Activated CD4-positive, alpha-beta T cell treated with anti-CD3 and anti-CD28 coated beads, Interleukin-2, Interleukin-4, amounts not matched to agents 100 ng/mL and 50 ng/mL, durations not matched to agents 16 hours and 8 hours (primary cell): ENCODE data around the gene RABGAP1L.
"Not testable (repeated sequence)": the region's sequence is repeated elsewhere in the genome, so short reads cannot be mapped to it uniquely, and the experiment has no call there.

Experiments
- DNase-seq: peaks from one replicate; pipeline ENCODE4 v3.0.0-alpha.2; 2020; ENCODE audit warnings: low spot score

RABGAP1L gene

DNA sequence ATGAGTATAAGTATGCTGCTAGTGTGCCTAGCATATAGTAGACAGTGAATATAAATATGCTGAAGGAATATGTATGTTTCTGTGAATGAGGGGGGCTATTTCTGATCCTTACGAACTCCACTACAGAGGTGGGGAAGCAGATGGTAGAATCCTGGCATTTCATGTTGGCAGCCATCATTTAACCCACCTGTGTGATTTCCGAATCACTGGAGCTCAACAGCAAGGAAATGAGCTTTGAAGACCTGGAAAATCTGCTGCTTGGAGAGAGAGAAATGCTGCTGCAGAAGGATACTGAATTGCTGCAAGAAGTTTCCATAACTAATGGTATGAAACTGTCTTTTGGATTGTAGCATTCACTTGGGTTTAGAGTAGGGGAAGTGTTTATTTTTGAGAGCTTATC, 83.5 kb downstream of the RABGAP1L start:
- no peak for DNase-seq

DNA sequence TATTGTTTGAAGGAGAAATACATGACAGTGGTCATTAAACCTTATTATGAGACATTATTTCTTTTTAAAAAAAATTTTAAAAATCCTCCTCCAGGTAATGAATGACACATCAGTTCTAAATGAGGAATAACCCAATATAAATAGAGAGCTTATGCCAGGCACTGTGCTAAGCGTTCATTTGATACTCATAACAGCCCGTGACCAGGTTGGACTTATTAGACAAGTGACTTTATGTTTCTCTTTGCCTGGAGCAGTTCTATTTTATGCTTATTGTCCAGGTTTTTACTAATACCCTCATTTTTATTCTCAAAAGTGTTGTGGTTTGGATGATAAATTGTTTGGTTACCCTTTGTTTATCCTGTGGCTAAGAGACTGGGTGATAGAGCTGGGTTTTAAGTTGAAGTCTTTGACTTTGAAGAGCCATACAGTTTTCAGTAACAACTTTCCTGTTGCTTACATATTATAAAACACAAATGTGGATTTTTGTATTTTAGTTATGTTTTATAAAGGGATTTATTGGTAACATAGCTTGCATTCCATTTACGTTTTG, 84.2 kb downstream of the RABGAP1L start:
- DNase-seq, result no peak

DNA sequence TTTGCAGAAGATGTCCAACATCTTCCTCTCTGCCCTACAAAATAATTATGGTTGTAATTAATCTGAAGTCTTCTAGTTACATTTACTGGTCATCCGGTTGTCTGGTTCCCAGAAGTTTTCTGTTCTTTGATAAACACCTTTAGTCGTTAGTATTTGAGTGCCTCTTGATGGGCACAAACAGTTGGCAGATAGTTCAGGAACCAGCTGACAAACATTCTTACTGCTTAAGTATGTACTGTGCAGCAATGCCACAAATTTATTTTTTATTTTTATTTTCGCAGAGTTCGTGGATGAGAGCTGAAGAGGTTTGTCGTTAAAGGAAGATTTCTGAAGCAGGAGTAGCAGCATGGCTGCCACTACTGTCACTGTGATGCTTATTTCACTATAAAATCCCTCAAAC, 84.7 kb downstream of the RABGAP1L start:
- no peak for DNase-seq

DNA sequence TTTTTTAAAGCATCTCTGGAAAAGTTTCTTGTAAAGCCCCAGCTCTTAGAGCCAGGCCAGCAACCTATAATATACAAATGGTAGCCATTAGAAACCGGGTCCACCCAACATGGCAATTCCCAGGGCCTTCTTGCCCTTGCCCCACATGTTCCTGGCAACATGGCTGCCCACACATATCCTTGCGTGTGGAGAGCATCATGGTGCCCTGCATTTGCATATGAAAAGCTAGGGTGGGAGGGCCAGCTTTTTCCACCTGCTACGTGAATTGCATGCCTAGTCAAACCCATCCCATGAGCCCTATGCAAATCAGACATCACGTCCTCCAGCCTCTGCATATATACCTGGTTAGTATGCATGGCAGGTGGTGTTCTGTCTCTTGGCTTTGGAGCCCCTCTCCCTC, 88.2 kb downstream of the RABGAP1L start:
- no peak for DNase-seq

DNA sequence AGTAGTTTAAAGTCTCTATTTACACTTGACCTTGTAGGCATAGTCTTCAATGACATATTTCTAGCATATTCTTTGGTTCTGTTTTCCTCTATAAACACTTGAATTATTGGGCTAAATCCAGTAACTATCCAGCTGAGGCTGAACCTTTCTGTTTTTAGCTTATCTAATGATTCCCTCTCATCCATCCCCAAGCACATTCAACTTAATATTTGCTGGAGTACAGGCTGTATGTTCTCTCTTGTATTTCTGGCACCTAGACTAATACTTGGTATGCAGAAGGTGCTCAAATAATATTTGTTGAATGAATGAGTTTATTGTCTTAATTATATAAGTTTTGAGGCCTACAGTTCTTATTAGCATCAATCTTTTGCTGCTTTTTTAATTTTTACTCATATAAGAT, 88.7 kb downstream of the RABGAP1L start:
- no peak for DNase-seq

DNA sequence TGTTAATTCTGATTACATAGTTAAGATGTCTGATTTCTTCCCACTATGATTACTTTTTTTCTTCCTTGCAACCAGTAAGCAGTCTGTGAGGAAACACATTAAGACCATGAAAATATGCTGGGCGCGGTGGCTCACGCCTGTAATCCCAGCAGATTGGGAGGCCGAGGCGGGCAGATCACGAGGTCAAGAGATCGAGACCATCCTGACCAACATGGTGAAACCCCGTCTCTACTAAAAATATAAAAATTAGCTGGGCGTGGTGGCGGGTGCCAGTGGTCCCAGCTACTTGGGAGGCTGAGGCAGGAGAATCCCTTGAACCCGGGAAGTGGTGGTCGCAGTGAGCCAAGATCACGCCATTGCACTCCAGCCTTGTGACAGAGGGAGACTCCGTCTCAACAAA, 97.1 kb downstream of the RABGAP1L start:
- not testable (repeated sequence) for DNase-seq

DNA sequence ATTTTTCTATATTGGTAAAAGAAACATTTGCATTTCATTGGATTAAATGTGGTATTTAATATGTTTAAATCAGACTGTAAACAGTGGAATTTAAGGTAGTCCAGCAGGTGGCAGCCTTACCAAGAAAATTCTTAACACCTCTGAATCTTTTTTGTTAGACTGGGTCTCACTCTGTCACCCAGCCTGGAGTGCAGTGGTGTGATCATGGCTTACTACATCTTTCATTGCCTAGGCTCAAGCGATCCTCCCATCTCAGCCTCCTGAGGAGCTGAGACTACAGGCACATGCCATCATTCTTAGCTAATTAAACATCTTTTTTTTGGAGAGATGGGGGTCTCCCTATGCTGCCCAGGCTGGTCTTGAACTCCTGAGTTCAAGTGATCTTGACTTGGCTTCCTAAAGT, 98.8 kb downstream of the RABGAP1L start:
- peak; percentile 45 for DNase-seq

DNA sequence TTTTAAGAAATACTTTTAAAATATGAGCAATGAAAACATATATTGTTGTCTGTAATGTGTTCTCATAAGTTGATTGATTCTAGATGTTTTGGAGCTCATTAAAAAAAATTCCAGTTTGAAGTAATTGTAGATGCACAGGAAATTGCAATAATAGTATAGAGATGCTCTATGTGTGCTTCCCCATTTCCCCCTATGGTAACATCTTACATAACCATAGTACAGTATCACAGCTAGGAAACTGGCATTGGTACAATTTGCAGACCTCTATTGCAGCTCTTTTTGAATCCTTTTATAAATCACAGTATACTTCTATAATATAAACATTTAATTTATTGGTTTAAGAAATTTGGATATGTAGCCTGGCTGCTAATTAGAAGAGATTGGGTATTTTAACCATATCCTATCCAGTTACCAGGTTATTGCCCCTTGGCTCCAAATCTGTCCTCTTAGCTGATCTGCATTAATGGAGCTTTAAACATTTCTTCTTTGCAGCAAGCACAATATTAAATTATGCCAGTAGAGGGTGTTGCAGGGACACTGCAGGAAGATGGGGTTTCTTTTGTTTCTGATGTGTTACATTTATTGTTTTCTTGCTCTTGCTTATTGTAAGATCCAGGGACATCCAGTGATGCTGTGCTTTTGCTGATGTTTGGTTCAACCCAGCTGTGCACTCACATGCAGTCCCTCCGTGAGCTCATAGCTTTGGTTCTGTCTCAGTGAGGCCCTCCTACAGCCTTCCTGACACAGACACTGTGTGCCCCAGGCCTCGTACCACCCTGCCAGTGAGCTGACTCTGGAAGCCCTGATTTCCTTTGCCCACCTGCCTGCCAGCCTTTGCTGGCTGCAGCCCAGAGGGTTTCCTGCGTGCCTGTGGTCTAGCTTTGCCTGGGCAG, 103.3 kb downstream of the RABGAP1L start:
- peak; percentile 46 for DNase-seq

DNA sequence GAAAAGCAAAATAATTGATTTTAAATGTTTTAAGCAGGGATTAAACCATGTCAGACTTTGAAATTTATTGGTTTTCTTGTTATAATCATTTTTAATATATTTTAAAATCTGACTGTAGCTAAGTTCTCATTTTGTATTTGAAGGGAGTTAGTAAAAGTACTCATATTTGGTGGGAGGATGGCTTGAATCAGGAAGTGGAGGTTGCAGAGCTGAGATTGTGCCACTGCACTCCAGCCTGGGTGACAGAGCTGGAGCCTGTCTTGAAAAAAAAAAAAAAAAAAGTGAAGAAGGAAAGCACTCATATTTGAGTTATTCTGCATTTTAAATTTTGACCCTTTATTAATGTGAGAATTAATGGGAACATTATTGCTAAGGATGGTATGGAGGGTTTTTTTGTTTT, 106.0 kb downstream of the RABGAP1L start:
- no peak for DNase-seq

DNA sequence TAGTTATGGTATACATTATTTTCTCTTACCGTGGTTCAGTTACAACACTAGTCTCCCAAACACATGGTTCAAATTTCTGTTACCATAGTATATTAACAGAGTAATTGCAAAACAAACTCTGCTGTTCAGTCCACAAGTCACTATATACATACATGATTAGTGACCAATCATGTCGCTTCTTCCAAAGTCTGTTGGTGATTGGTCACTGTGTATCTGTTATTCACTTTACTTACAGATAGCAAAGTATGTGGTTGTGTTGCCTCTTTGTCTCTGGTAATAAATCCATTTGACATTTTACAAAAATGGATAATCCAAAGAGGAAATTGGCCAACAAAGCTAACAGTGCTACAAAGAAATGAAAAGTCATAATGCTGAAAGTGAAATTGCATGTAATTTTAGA, 107.2 kb downstream of the RABGAP1L start:
- DNase-seq, result no peak

DNA sequence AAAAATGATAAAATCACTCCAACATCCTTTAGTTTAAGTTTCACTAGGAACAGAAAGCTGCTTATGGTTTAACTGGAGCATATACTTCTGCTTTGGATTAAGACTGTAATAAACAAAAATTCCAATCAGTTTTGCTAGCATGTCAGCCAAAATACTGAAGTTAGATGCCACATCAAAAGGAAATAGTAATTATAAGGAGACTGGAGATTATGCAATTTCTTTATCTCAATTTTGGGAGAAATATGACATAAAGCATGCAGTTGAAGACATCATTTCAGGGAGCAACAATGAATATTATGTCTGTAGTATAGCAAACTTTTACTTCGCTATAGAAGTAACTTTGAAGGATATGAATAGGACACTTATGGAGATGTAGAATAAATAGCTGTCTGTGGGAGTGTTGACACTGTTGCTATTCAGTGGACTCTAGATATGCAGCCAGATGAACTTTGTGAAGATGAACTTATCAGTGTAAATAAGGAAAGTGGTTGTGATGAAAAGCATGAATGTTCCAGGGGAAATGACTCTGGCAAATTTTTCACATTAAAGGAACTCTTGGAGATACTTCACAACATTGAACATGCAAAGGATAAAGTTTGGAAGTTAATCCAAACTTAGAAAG, 107.8 kb downstream of the RABGAP1L start:
- DNase-seq, result no peak

DNA sequence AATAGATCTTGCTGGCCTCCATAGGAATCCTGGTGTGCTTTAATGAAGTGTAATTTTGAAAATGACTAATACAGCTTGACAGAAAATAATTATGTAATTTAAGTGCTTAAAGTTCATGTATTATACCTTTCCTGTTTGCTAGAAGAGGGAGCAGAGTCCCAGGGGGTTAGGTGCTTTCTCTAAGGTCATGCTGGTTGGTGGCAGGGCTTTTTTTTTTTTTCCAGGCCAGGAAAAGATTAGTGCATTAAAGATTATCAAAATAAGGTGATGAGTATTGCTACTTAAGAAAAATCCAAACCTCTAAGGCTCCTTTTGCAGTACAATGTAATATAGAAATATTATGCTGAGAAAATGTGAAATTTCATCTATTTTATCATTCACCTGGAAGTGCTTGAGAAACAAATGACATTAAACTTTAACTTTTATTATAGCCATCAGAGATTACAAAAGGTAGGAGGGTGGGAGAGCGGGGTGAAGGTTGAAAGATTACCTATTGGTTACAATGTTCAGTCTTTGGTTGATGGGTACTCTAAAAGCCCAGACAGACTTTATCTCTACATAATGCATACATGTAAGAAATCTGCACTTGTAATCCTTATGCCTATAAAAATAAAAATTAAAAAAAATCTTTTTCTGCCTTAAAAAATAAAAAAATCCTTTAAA, 110.8 kb downstream of the RABGAP1L start:
- DNase-seq, result no peak

DNA sequence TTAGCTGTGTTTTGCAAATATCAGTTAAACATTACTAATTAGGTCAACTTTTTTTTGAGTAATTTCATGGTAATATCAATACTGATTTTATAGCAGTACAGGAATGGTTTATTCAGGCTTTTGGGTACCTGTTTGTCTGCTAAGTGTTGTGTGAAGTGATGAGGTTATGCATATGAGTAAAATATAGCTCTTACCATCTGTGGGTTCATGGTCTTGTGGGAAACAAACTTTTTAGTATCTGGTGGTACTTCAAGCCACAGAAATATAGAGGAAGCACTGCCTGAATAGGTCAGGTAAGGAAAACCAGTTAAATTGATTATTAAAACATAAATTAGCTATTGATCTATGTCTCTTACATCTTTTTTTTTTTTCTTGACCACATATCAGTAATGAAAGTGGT, 113.9 kb downstream of the RABGAP1L start:
- DNase-seq, result no peak

DNA sequence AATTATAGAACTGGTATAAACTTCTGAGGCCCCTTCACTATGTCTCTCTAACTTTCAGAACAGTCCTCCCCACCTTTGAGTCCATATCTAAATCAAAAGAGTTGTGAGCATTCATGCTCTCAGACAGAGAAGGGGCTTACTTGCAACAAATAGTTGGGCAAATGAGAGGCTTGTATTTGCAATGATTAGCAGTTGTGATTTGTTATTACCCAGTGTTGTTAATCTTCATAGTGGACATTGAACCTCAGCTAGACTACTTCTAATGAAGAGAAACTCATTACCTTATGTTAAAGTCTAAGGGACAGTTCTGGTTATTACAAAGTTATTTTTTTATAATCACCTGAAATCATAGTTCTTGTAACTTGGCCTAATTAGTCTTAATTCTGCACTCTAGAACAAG, 114.5 kb downstream of the RABGAP1L start:
- no peak for DNase-seq

DNA sequence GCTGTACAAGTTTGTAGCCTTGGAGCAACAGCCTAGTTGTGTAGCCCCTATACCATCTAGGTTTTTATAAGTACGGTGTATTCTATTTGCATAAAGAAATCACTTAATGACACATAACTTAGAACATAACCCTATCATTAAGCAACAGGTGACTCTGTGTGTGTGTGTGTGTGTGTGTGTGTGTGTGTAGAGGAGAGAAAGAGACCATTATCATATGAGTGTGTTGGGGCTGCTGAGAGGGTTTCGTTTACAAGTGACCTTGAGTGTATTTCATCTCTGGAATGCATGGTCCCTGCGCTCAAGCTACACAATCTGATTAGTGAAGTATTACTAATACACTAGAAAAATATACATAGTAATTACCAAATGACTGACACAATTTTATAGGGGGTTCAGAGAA, 115.1 kb downstream of the RABGAP1L start:
- no peak for DNase-seq

DNA sequence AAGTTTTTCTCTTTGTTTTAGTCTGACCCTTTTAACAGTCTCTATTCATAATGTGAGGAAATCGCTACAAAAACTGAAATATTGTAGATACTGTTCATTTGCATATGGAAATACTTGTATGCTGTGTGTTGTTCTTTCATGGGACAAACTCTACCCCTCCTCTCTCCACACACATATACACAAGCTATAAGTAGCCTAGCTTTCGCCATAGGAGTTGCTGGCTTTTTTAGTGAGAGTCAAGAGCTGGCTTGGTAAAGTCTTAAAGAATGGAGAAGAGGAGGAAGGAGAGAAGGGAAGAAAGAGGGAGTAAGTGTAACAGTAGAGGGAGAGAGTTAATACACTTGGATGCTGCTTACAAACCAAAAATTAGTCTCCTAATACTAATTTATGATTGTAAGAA, 115.6 kb downstream of the RABGAP1L start:
- no peak for DNase-seq

DNA sequence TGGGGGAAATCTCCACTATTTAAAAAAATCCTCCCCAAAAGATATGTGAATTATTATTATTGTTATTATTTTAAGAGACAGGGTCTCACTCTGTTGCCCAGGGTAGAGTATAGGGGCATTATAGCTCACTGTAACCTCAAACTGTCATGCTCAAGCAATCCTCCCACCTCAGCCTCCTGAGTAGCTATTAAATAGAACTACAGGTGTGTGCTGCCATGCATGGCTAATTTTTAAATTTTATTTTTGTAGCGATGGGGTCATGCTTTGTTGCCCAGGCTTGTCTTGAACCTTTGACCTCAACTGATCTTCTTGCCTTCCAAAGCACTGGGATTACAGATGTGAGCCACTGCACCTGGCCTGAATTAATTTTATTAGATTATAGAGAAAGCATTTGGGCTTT, 116.8 kb downstream of the RABGAP1L start:
- no peak for DNase-seq

DNA sequence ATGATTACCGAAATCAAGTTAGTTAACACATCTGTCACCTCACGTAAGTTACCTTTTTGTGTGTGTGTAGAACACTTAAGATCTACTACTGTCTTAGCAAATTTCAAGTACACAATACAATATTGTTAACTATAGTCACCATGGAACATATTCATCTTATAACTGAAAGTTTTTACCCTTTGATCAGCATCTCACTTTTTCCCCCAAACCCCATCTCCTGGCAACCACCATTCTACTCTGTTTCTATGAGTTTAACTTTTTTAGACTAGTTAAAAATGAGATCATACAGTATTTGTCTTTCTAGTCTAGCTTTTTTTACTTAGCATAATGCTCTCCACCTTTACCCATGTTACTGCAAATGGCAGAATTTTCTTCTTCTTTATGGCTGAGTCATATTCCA, 124.7 kb downstream of the RABGAP1L start:
- no peak for DNase-seq

DNA sequence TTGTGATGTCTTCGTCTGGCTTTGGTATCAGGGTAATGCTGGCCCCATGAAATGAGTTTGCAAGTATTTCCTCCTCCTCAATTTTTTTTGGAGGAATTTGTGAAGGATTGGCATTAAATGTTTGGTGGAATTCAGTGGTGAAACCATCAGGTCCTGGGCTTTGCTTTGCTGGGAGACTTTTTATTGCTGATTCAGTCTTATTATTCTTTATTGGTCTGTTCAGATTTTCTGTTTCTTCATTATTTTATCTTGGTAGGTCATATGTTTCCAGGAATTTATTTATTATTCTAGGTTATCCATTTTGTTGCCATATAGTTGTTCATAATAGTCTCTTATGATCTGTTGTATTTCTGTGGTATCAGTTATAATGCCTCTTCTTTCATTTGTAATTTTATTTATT, 126.7 kb downstream of the RABGAP1L start:
- no peak for DNase-seq

DNA sequence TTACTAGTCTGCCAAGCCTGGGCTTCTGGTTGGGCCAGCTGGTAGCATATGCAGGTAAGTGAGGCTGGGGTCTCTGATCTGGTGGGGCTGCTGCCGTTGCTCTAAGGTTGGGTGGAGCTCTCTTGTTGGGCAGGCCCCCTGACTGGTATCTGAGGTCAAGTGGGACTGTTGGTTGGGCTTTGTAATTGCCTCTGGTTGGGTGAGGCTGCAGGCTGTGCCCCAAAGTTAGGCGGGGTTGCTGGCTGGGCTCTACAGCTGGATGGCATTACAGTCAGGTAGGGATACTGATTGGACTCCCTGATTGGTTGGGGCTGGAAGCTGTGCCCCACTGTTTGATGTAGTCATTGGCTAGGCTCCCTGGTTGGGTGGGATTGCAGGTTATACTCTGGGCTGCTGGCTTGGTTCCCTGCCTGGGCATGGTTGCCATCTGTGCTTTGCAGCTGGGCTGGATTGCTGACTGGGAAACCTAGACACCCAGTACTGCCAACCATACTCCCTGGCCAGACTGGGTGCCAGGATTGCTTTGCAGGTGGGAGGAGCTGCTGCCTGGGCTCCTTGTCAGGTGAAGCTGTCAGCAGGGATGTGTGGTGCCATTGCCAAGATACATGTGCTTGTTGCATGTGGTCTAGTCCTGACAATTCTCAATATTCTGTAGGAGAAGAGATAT, 130.5 kb downstream of the RABGAP1L start:
- no peak for DNase-seq

DNA sequence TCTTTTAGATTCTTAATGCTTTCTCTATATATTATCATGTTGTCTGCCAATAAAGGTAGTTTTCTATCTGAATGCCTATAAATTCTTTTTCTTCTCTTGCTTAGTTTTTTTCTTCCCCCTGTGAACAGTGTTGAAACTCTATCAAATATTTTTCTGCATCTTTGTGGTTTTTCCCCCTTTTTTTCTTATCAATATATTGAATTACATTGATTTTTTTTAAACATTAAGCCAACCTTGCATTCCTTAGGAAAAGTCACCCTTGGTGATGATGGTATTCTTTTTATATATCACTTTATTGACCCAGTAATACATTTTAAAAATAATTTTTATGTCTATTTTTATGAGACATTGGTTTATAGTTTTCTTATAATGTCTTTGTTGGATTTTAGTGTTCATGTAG, 131.7 kb downstream of the RABGAP1L start:
- DNase-seq, result no peak

DNA sequence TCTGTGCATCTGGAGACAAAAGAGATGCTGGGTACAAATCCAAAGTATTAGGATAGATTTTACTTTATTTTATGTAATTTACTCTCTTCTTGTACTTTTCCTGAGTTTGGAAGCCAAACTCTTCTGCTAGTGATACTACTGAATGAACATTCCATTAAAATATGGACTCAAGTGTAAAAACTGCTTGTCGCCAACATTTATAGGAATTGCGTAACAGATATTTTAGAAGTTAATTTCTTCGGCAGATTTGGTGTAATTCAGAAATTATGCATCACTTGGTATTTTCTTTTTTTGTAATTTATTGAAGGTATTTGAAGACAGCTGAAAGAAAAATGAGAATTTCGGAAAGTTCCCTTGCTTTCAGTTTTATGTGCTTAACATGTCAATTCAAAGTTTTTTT, 137.0 kb downstream of the RABGAP1L start:
- no peak for DNase-seq
